ENCODE results near the gene MBD2. TPM values are rescaled to one million over a fixed set of nuclear protein-coding genes. Genes with fewer than 3 reads are reported as not detected.

MBD2 gene
- total and polyA plus RNA-seq, 2 of the 8 experiments (the other 6 are each of a cell fraction or from before 2014, with no cell fraction given), result 36.2 to 52.7 TPM

GRCh38 chr18:54135216-54135615 is 89.3 kb downstream of the MBD2 start:
- H4K8ac ChIP-seq (ENCODE audit: extremely low read depth, insufficient read depth, low read length), result no peak overlapping the region
- peaks cover 0 to 2% (median 0%) of the 10 kb centered on the region in 4 experiments; a peak in 2 of 7 replicates for H3K4me1 ChIP-seq (replicated peaks in 1 of 4; ENCODE audit: control insufficient read depth in 3 of 4, insufficient read depth in 4 of 4, low read length in 3 of 4)
- H3K27ac ChIP-seq (ENCODE audit: low read depth, low read length), result no peak overlapping the region
- H3K79me1 ChIP-seq (ENCODE audit: low read depth, low read length), result no peaks in the 10 kb centered on the region
- H3K23me2 ChIP-seq (ENCODE audit: low read depth, low read length), result no peaks in the 10 kb centered on the region; the same call in 1 of the 2 replicates
- DNase-seq (ENCODE audit: low read depth in 1 of 2, low spot score in 2 of 2) (no peak), FAIRE-seq (no peak)
- no peak overlapping the region for H2BK12ac ChIP-seq (ENCODE audit: low read depth, low read length)
- H3K79me2 ChIP-seq (ENCODE audit: control insufficient read depth in 1 of 2, insufficient read depth in 2 of 2, low read length in 2 of 2), result no peaks in the 10 kb centered on the region
- no peak overlapping the region for H2BK5ac ChIP-seq (ENCODE audit: low read depth, low read length)
- no peak overlapping the region for H3K9ac ChIP-seq (replicated peaks in 1 of 4; ENCODE audit: extremely low read depth in 1 of 4, low read depth in 3 of 4, low read length in 3 of 4)
- H3K36me3 ChIP-seq (ENCODE audit: control insufficient read depth in 2 of 4, insufficient read depth in 4 of 4, low read length in 3 of 4), result no peaks in the 10 kb centered on the region; a peak in 1 of 8 replicates
- H4K20me1 ChIP-seq (replicated peaks in 1 of 2; ENCODE audit: control insufficient read depth in 1 of 2, insufficient read depth in 2 of 2, low read length in 2 of 2), result no peaks in the 10 kb centered on the region
- H3K18ac ChIP-seq (ENCODE audit: extremely low read depth, low read length), result no peak overlapping the region
- no peak overlapping the region for H3K23ac ChIP-seq (ENCODE audit: insufficient read length)
- no peak overlapping the region for H4K5ac ChIP-seq (ENCODE audit: insufficient read length, low read depth, low read length)
- H3K4me2 ChIP-seq (ENCODE audit: insufficient read depth in 1 of 2, low read depth in 2 of 2, low read length in 2 of 2), result no peak overlapping the region
- no peak overlapping the region for H2BK120ac ChIP-seq (replicated peaks; ENCODE audit: low read depth, low read length)
- TF ChIP-seq EP300 (IDR thresholded peaks at IDR 0.05; ENCODE audit: borderline replicate concordance in 1 of 2, low read depth in 2 of 2, low read length in 2 of 2) (no peak), E2F6 (IDR thresholded peaks at IDR 0.05) (no peak), SP4 (IDR thresholded peaks at IDR 0.05; ENCODE audit: low read length) (no peak), POLR2AphosphoS5 (IDR thresholded peaks at IDR 0.05; ENCODE audit: low read depth, low read length) (no peak), ATF3 (IDR thresholded peaks at IDR 0.05; ENCODE audit: insufficient read depth, low read depth, low read length) (no peak), SP1 (IDR thresholded peaks at IDR 0.05; ENCODE audit: low read depth, low read length) (no peak), SUZ12 (IDR thresholded peaks at IDR 0.05; ENCODE audit: low read length) (no peak), YY1 (IDR thresholded peaks at IDR 0.05; ENCODE audit: low read depth, low read length) (no peak), JUND (IDR thresholded peaks at IDR 0.05; ENCODE audit: low read length) (no peak), ASH2L (IDR thresholded peaks at IDR 0.05; ENCODE audit: low read length) (no peak), JUN (IDR thresholded peaks at IDR 0.05; ENCODE audit: low read depth, low read length) (no peak), TBP (IDR thresholded peaks at IDR 0.05; ENCODE audit: low read depth, low read length) (no peak), SIX5 (IDR thresholded peaks at IDR 0.05; ENCODE audit: low read depth, low read length) (no peak)
- CTCF ChIA-PET (ENCODE audit: partially characterized antibody), result interaction anchor here (0.8 kb wide), 1 partner anchor 15 kb away, joined by 3 read pairs; no protein-coding TSS in a partner anchor
- no peak overlapping the region for H2AK5ac ChIP-seq (ENCODE audit: low read depth, low read length)
- no peak overlapping the region for H3K14ac ChIP-seq (ENCODE audit: insufficient read length)
- no peak overlapping the region for H2BK15ac ChIP-seq (ENCODE audit: low read length)
- peaks cover 6 to 8% of the 10 kb centered on the region in 2 experiments; a peak in 3 of 4 replicates for H3K9me3 ChIP-seq (ENCODE audit: insufficient read depth in 2 of 2, low read depth in 1 of 2, low read length in 1 of 2)
- no peak overlapping the region for H2AFZ ChIP-seq (ENCODE audit: low read length)
- POLR2A ChIA-PET (ENCODE audit: partially characterized antibody), result no interaction called here
- H4K91ac ChIP-seq (replicated peaks; ENCODE audit: insufficient read length, low read length), result no peak overlapping the region
- H3K4ac ChIP-seq (replicated peaks; ENCODE audit: insufficient read length, low read depth, low read length), result no peak overlapping the region
- H3K4me3 ChIP-seq (ENCODE audit: extremely low read depth in 1 of 4, insufficient read depth in 2 of 4, low read depth in 3 of 4, low read length in 4 of 4), result no peak overlapping the region
- no peaks in the 10 kb centered on the region for H3K27me3 ChIP-seq (replicated peaks in 1 of 4; ENCODE audit: control insufficient read depth in 3 of 4, extremely low read depth in 1 of 4, insufficient read depth in 3 of 4, low read length in 3 of 4)
- no peak overlapping the region for H2BK20ac ChIP-seq (ENCODE audit: low read length)
- no peak overlapping the region for H3K56ac ChIP-seq (replicated peaks; ENCODE audit: insufficient read length, low read depth, low read length)
- 90% methylated on average over 3 of the region's 3 CpGs; no CpG with 5 or more reads in 1 of the 2 experiments for WGBS, 2 experiments (ENCODE audit: extremely low coverage in 1 of 2, insufficient coverage in 1 of 2, insufficient read length in 1 of 2, insufficient replicate concordance in 2 of 2, low coverage in 1 of 2, low lambda C conversion rate in 2 of 2, missing lambda C conversion rate in 1 of 2)

All from H1 (cell line).